ENCODE measurements around the gene SPDL1.

The SPDL1 gene

GRCh38 chr5:169653091-169653490 lies 69.5 kb downstream of the SPDL1 start:
- no peaks in the 10 kb centered on the region for H3K9me3 ChIP-seq (ENCODE audit: control insufficient read depth in 2 of 2, low read length in 2 of 2)
- H3K27me3 ChIP-seq (ENCODE audit: control insufficient read depth in 2 of 2, insufficient read depth in 2 of 2, low read length in 2 of 2), result no peaks in the 10 kb centered on the region

More at GRCh38 chr5:169653091-169653490, 69.5 kb downstream of the SPDL1 start:
- H3K4me3 ChIP-seq (ENCODE audit: low read length in 2 of 2), result no peak overlapping the region
- peaks cover 9 to 26% of the 10 kb centered on the region in 2 donors for H3K4me1 ChIP-seq (ENCODE audit: control insufficient read depth in 2 of 2, insufficient read depth in 2 of 2, low read length in 2 of 2)
- no peak overlapping the region for H3K9ac ChIP-seq (ENCODE audit: low read depth in 1 of 2, low read length in 2 of 2)
- H3K27ac ChIP-seq (ENCODE audit: low read depth in 2 of 2, low read length in 2 of 2), result no peak overlapping the region
- no peaks in the 10 kb centered on the region for H3K36me3 ChIP-seq (ENCODE audit: control insufficient read depth in 2 of 2, insufficient read depth in 2 of 2, low read length in 2 of 2)

Data from mucosa of rectum (tissue), 2 donors.